ENCODE measurements around the gene TMEM183A. TPM values are rescaled to one million over a fixed set of nuclear protein-coding genes. Genes with fewer than 3 reads are reported as not detected.
A peak's percentile ranks its signal among the peaks of the same experiment; 100 is the strongest.

TMEM183A gene
- total and polyA plus RNA-seq, 5 experiments from 2014 or later: 46.2 to 92.0 (median 53.6) TPM

- Mint-ChIP-seq H3K9me3 (no peaks in the 10 kb centered on the region), H3K4me1 (peaks cover 0 to 2% (median 0%) of the 10 kb centered on the region in 4 donors), H3K36me3 (no peaks in the 10 kb centered on the region), H3K27ac (no peak overlapping the region), H3K27me3 (peaks cover 0 to 21% (median 4%) of the 10 kb centered on the region in 5 donors), H3K4me3 (no peak overlapping the region)
- DNase-seq (peak in 1 of 10 donors; percentile 19), ATAC-seq (no peak)
- POLR2A ChIA-PET: no interaction called here
Measured at GRCh38 chr1:203044546-203045250, 37.5 kb downstream of the TMEM183A start.

- ATAC-seq: no peak
- POLR2A ChIA-PET: interaction anchor here (0.6 kb wide), 1 partner anchor 38 kb away, joined by 3 read pairs; the partner anchor contains the start of gene TMEM183A
- H3K36me3 Mint-ChIP-seq: no peaks in the 10 kb centered on the region
- no peaks in the 10 kb centered on the region for H3K9me3 Mint-ChIP-seq
- DNase-seq: peak in 1 of 10 donors; percentile 35
- no peak overlapping the region for H3K4me3 Mint-ChIP-seq
- peak overlapping the region in 1 of 10 donors; percentile 65 for H3K27ac Mint-ChIP-seq
- H3K27me3 Mint-ChIP-seq: peaks cover 0 to 20% (median 2%) of the 10 kb centered on the region in 5 donors
- peaks cover 0 to 2% (median 0%) of the 10 kb centered on the region in 4 donors for H3K4me1 Mint-ChIP-seq
Measured at GRCh38 chr1:203045336-203045735, 38.2 kb downstream of the TMEM183A start.

- ATAC-seq (no peak), DNase-seq (peak in 1 of 10 donors; percentile 45)
- Mint-ChIP-seq H3K4me1 (peaks cover 0 to 2% (median 0%) of the 10 kb centered on the region in 4 donors), H3K27ac (peak overlapping the region in 1 of 10 donors; percentile 65), H3K27me3 (peaks cover 0 to 20% (median 5%) of the 10 kb centered on the region in 5 donors), H3K36me3 (no peaks in the 10 kb centered on the region), H3K9me3 (no peaks in the 10 kb centered on the region), H3K4me3 (no peak overlapping the region)
- POLR2A ChIA-PET: interaction anchor here (0.6 kb wide), 1 partner anchor 39 kb away, joined by 3 read pairs; the partner anchor contains the start of gene TMEM183A
Measured at GRCh38 chr1:203045821-203046594, 38.8 kb downstream of the TMEM183A start.

- Mint-ChIP-seq H3K4me1 (peaks cover 0 to 2% (median 0%) of the 10 kb centered on the region in 4 donors), H3K4me3 (no peak overlapping the region), H3K9me3 (no peaks in the 10 kb centered on the region), H3K36me3 (no peaks in the 10 kb centered on the region), H3K27ac (peak overlapping the region in 1 of 10 donors; percentile 56), H3K27me3 (peaks cover 0 to 20% (median 10%) of the 10 kb centered on the region in 5 donors)
- ATAC-seq (no peak), DNase-seq (no peak)
- POLR2A ChIA-PET: no interaction called here
Measured at GRCh38 chr1:203046984-203047630, 39.9 kb downstream of the TMEM183A start.

- H3K27ac Mint-ChIP-seq: no peak overlapping the region
- POLR2A ChIA-PET: no interaction called here
- H3K36me3 Mint-ChIP-seq: no peaks in the 10 kb centered on the region
- no peaks in the 10 kb centered on the region for H3K9me3 Mint-ChIP-seq
- ATAC-seq: no peak
- H3K27me3 Mint-ChIP-seq: peaks cover 2 to 20% (median 18%) of the 10 kb centered on the region in 5 donors
- DNase-seq: no peak
- H3K4me3 Mint-ChIP-seq: no peak overlapping the region
- peaks cover 0 to 2% (median 0%) of the 10 kb centered on the region in 4 donors for H3K4me1 Mint-ChIP-seq
Measured at GRCh38 chr1:203048086-203048485, 40.9 kb downstream of the TMEM183A start.

GRCh38 chr1:203048555-203049051 is 41.4 kb downstream of the TMEM183A start:
- H3K27ac Mint-ChIP-seq: no peak overlapping the region
- H3K4me3 Mint-ChIP-seq: no peak overlapping the region
- peaks cover 2 to 20% (median 16%) of the 10 kb centered on the region in 5 donors for H3K27me3 Mint-ChIP-seq
- POLR2A ChIA-PET: no interaction called here
- H3K9me3 Mint-ChIP-seq: no peaks in the 10 kb centered on the region
- no peaks in the 10 kb centered on the region for H3K36me3 Mint-ChIP-seq
- DNase-seq (no peak), ATAC-seq (no peak)
- H3K4me1 Mint-ChIP-seq: peaks cover 0 to 2% (median 0%) of the 10 kb centered on the region in 4 donors

GRCh38 chr1:203049077-203049476 is 41.9 kb downstream of the TMEM183A start:
- POLR2A ChIA-PET: no interaction called here
- DNase-seq (no peak), ATAC-seq (no peak)
- Mint-ChIP-seq H3K9me3 (no peaks in the 10 kb centered on the region), H3K27ac (no peak overlapping the region), H3K36me3 (no peaks in the 10 kb centered on the region), H3K4me1 (peaks cover 0 to 2% (median 0%) of the 10 kb centered on the region in 4 donors), H3K27me3 (peaks cover 2 to 19% (median 16%) of the 10 kb centered on the region in 5 donors), H3K4me3 (no peak overlapping the region)

GRCh38 chr1:203049576-203050180 is 42.5 kb downstream of the TMEM183A start:
- Mint-ChIP-seq H3K36me3 (no peaks in the 10 kb centered on the region), H3K27me3 (peaks cover 2 to 19% (median 16%) of the 10 kb centered on the region in 5 donors), H3K4me1 (peaks cover 0 to 2% (median 0%) of the 10 kb centered on the region in 4 donors), H3K9me3 (no peaks in the 10 kb centered on the region), H3K4me3 (no peak overlapping the region), H3K27ac (no peak overlapping the region)
- no peak for DNase-seq
- POLR2A ChIA-PET: no interaction called here
- no peak for ATAC-seq

GRCh38 chr1:203050826-203051225 is 43.7 kb downstream of the TMEM183A start:
- POLR2A ChIA-PET: no interaction called here
- DNase-seq (no peak), ATAC-seq (no peak)
- Mint-ChIP-seq H3K27ac (peak overlapping the region in 1 of 10 donors; percentile 57), H3K4me1 (no peaks in the 10 kb centered on the region), H3K27me3 (peaks cover 2 to 19% (median 13%) of the 10 kb centered on the region in 5 donors), H3K4me3 (no peak overlapping the region), H3K9me3 (no peaks in the 10 kb centered on the region), H3K36me3 (no peaks in the 10 kb centered on the region)

GRCh38 chr1:203051841-203052324 is 44.7 kb downstream of the TMEM183A start:
- DNase-seq (no peak), ATAC-seq (no peak)
- Mint-ChIP-seq H3K27me3 (peaks cover 2 to 19% (median 16%) of the 10 kb centered on the region in 5 donors), H3K9me3 (no peaks in the 10 kb centered on the region), H3K4me1 (no peaks in the 10 kb centered on the region), H3K36me3 (no peaks in the 10 kb centered on the region), H3K4me3 (no peak overlapping the region), H3K27ac (no peak overlapping the region)
- POLR2A ChIA-PET: no interaction called here

GRCh38 chr1:203052601-203053000 is 45.4 kb downstream of the TMEM183A start:
- POLR2A ChIA-PET: no interaction called here
- H3K36me3 Mint-ChIP-seq: no peaks in the 10 kb centered on the region
- no peaks in the 10 kb centered on the region for H3K9me3 Mint-ChIP-seq
- no peak overlapping the region for H3K4me3 Mint-ChIP-seq
- peaks cover 2 to 19% (median 16%) of the 10 kb centered on the region in 5 donors for H3K27me3 Mint-ChIP-seq
- ATAC-seq (no peak), DNase-seq (no peak)
- no peak overlapping the region for H3K27ac Mint-ChIP-seq
- H3K4me1 Mint-ChIP-seq: no peaks in the 10 kb centered on the region

GRCh38 chr1:203054184-203054583 is 47.0 kb downstream of the TMEM183A start:
- Mint-ChIP-seq H3K4me1 (peaks cover 0 to 6% (median 0%) of the 10 kb centered on the region in 4 donors), H3K36me3 (no peaks in the 10 kb centered on the region), H3K27ac (no peak overlapping the region), H3K27me3 (peaks cover 0 to 21% (median 15%) of the 10 kb centered on the region in 5 donors), H3K9me3 (no peaks in the 10 kb centered on the region), H3K4me3 (no peak overlapping the region)
- POLR2A ChIA-PET: no interaction called here
- DNase-seq: no peak
- ATAC-seq: no peak
